GM19395 (cell line): Measurements from ENCODE around the gene FBXL4.
"Not testable (repeated sequence)": the region's sequence is repeated elsewhere in the genome, so short reads cannot be mapped to it uniquely, and the experiment has no call there.

Experiments
- ATAC-seq: cut with Tn5 transposase; IDR thresholded peaks from one replicate; pipeline ENCODE4 v1.9.1; 2021; ENCODE audit warnings: mild to moderate bottlenecking, moderate library complexity; ENCODE audit not compliant: unreplicated experiment

Gene FBXL4

GRCh38 chr6:98946266-98946878, 1.4 kb downstream of the FBXL4 start:
- no peak for ATAC-seq

- no peak for ATAC-seq
Observed at GRCh38 chr6:98945311-98946115, 2.2 kb downstream of the FBXL4 start.

DNA sequence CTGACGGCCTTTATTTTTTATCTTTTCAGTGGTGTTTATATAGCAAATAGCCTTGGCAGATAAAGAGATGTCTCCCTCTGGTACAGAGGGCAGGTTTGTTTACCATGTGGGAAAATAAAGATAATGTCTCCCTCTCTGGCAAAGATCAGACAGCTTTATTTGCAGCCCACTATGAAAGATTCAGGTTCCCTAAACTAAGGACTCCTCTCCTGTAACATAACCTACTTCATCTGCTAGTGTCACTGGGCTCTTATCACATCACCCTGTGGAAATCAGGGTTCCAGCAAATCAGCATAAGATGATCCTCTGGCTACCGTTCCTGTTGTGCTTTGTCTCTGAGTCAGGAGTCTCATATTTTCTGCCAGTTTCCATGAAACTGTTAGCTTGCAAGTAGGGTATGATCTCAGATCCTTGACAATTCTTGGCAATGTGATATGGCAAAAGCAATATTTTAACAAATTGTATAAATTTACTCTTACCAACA, 3.1 kb downstream of the FBXL4 start:
- ATAC-seq, result no peak

DNA sequence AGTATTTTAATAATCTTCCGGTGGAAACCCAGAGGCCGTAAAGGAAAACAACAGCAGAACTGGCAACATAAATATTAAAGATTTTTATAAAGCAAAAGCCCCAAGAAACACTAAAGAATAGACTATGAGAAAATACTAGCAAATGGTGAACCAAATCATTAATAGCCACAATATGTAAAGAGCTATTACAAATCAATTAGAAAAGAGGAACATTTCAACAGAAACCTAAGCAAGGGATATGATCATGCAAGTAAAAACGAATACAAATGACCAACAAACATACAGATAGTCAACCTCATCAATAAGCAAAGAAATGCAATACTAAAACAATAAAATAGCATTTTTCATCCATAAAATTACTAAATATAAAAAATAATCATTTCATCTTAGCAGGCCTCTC, 3.6 kb downstream of the FBXL4 start:
- ATAC-seq, result no peak

- ATAC-seq, result no peak
Observed at GRCh38 chr6:98942263-98942803, 5.4 kb downstream of the FBXL4 start.

DNA sequence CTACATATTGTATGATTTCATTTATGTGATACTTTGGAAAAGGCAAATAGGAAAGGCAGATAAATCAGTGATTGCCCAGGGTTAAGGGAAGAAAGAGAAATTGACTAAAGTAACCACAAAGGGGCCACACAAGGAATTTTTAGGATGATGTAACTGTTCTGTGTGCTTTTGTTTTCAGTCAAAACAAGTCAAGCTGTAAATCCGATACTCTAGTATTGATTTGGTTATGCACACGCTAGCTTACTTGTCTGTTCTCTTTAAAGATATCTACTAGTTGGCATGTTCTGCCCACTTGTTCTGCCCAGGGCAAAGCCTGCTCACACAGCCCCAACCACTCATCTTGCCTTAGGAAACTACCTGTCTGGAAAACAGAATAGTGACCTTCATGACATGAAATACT, 6.4 kb downstream of the FBXL4 start:
- ATAC-seq, result no peak

DNA sequence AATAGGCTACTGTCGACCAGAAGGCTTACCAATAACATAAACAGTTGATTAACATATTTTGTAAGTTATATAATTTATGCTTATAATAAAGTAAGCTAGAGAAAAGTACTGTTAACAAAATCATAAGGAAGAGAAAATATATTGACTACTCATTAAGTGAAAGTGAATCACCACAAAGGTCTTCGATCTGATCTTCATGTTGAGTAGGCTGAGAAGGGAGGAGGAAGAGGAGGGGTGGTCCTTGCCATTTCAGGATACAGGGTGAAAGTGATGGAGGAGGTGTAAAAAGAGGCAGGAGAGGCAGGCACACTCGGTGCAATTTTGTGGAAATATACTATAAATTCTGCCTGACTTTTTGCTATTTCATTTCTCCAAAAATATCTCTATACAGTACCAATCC, 10.4 kb downstream of the FBXL4 start:
- no peak for ATAC-seq

GRCh38 chr6:98932381-98932780, 15.4 kb downstream of the FBXL4 start:
- no peak for ATAC-seq

- ATAC-seq, result no peak
Observed at GRCh38 chr6:98931696-98932095, 16.1 kb downstream of the FBXL4 start.

DNA sequence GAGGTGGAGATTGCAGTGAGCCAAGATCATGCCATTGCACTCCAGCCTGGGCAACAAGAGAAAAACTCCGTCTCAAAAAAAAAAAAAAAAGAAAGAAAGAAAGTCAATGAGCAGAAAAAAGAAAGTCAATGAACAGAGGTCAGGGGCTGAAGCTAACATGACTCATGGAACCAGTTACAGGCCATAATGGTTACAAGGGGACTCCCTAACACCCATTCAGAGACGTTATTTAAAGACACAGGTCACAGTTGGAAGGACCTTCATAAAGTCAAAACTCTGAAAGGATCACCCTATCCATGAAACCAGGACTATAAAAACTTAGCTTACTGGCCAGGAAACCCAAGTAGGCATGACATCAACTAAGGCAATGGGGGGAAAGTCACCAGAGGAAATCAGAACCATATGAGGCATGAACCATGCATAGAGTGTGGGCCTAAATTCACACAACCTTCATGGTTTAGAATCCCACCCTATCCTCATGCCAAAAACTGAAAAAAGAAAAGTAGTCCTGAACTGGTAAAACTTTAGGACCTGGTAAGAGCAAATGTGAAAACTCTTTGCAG, 18.2 kb downstream of the FBXL4 start:
- ATAC-seq, result no peak

- ATAC-seq, result no peak
Observed at GRCh38 chr6:98928688-98929087, 19.1 kb downstream of the FBXL4 start.

DNA sequence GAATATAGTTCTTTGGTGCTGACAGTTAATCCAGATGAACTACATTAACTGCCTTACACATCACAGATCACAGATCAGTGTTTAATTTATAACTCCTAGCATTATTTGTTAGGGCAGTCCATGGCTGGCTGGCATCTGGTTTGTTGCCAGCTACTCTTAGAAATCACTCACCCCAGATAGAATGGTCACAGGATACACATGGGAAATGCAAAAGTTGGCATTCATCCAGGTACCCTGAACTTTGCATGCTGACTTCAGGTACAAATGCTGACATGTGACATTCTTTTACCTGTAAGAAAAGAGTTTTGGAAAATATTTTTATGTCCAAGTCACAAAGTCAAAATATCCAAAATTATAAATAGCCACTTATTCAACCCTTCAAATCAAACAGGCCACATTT, 20.2 kb downstream of the FBXL4 start:
- no peak for ATAC-seq

- no peak for ATAC-seq
Observed at GRCh38 chr6:98925831-98926230, 21.9 kb downstream of the FBXL4 start.

DNA sequence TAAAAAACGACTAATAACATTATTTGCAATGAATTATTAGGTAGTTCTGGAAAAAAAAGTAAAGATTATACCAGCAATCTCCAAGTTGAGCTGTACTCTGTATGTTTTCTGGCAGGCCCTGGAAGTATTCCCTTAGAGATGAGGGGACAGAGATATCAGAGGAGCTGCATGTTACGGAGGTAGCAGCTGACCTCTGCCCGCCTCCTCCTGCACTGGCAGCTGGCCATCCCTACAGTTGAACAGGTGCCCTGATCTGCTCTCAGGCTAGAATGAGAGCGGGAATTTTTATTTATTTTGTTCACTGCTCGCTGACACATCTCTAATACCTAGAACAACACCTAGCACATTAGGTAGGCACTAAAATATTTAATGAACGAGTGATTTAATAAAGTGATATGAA, 23.1 kb downstream of the FBXL4 start:
- ATAC-seq, result no peak

DNA sequence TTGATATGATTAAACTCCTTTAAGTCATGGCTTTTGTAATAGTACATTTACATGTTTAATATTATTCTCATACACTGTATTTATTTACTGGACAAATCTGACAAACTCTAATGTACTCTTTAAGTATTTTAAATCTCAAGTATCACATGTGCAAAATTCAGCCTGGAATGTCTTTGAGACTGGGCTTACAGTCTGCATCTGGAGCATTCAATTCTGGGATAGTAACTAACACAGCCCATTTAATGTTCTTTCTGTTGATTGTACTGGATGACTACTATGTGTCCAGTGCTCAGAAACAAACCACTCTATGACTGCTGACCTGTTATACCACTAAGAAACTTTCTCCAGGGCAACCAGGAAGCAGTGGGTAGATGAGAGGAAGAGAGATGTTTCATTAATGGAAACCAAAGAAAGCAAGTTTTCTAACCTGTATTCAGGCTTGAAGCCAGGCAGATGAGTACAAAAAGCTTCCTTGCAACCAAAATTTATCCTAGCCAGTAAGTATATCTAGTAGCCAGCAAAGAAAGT, 26.8 kb downstream of the FBXL4 start:
- ATAC-seq, result peak; percentile 89

DNA sequence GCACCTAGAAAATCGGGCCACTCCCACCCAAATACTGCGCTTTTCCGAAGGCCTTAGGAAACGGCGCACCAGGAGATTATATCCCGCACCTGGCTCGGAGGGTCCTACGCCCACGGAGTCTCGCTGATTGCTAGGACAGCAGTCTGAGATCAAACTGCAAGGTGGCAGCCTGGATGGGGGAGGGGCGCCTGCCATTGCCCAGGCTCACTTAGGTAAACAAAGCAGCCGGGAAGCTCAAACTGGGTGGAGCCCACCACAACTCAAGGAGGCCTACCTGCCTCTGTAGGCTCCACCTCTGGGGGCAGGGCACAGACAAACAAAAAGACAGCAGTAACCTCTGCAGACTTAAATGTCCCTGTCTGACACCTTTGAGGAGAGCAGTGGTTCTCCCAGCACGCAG, 36.8 kb downstream of the FBXL4 start:
- not testable (repeated sequence) for ATAC-seq

GRCh38 chr6:98909236-98909635, 38.5 kb downstream of the FBXL4 start:
- no peak for ATAC-seq

DNA sequence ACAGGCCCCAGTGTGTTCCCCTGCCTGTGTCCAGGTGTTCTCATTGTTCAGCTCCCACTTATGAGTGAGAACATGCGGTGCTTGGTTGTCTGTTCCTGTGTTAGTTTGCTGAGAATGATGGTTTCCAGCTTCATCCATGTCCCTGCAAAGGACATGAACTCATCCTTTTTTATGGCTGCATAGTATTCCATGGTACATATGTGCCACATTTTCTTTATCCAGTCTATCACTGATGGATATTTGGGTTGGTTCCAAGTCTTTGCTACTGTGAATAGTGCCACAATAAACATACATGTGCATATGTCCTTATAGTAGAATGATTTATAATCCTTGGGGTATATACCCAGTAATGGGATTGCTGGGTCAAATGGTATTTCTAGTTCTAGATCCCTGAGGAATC, 41.4 kb downstream of the FBXL4 start:
- ATAC-seq, result not testable (repeated sequence)

DNA sequence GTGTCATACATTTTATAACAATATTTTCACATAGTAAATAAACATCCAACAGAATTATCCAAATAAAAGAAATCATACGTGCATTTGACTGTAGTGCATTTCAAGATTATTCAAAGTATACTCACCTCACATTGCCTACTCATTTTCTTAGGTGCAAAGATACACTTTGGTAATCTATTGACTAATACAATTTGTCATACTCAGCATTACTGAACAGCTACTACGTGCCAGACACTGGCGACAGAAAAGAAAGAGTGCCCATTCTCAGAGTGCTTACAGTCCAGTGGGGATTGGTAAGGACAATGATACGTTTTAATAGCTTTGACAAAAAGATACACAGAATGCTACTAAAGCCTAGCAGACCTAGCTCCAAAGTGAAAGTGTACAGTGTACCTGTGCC, 42.0 kb downstream of the FBXL4 start:
- no peak for ATAC-seq

GRCh38 chr6:98904096-98904495, 43.6 kb downstream of the FBXL4 start:
- no peak for ATAC-seq

DNA sequence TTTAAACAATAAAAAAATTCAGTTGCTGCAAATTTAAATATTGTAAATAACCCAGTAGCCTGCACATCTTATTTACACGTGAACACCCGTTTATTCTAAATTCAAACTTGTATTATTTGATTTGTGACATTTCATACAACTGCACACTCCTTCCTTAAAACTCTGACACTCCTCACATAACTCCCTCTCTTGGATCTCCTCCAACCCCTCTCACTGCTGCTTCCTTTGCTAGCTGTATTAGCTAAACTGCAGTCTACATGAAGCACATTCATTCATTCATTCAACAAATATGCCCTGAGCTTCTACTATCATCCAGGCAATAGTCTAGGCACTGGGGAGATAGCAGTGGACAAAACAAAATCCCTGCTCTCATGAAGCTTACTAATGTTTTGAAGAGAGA, 47.0 kb downstream of the FBXL4 start:
- no peak for ATAC-seq

GRCh38 chr6:98894810-98895209, 52.9 kb downstream of the FBXL4 start:
- no peak for ATAC-seq
